HCT116 (cell line): ENCODE data around the gene NOX3.

Source experiments
- CTCF ChIP-seq, 3 experiments: fragments of 200-600 bp in 1 of 3; sonication (generic) in 1 of 3; IDR thresholded peaks in 2 of 3; conservative IDR thresholded peaks in 1 of 3; 2 replicates each; pipeline ENCODE4 v1.5.1; 2012 to 2017; ENCODE audit warnings: low read depth in 2 of 3, low read length in 2 of 3, antibody characterized with exemption in 1 of 3, borderline replicate concordance in 1 of 3, control low read depth in 1 of 3, mild to moderate bottlenecking in 1 of 3, mixed read lengths in 1 of 3, mixed run types in 1 of 3, moderate library complexity in 1 of 3; ENCODE audit not compliant: insufficient read depth in 1 of 3
- EGR1 ChIP-seq: IDR thresholded peaks from 2 replicates; pipeline ENCODE4 v1.6.1; 2012; ENCODE audit warnings: low read depth
- JUND ChIP-seq: IDR thresholded peaks from 2 replicates; pipeline ENCODE4 v1.6.1; 2012
- REST ChIP-seq: IDR thresholded peaks from 2 replicates; pipeline ENCODE4 v1.6.1; 2012; ENCODE audit warnings: low read depth
- SIN3A ChIP-seq: IDR thresholded peaks from 2 replicates; pipeline ENCODE4 v1.6.1; 2012; ENCODE audit warnings: low read depth
- ZBTB33 ChIP-seq: IDR thresholded peaks from 2 replicates; pipeline ENCODE4 v1.6.1; 2011; ENCODE audit warnings: mild to moderate bottlenecking, low read length, moderate library complexity; ENCODE audit not compliant: insufficient replicate concordance; ENCODE audit errors: extremely low read depth

GRCh38 chr6:155398701-155399061, 57.0 kb downstream of the NOX3 start:
- TF ChIP-seq REST = no peak
- no peak for TF ChIP-seq CTCF (IDR thresholded peaks at IDR 0.05 in 2 of 3, conservative IDR thresholded peaks at IDR 0.05 in 1 of 3; ENCODE audit: borderline replicate concordance in 1 of 3, insufficient read depth in 1 of 3, low read depth in 2 of 3, low read length in 2 of 3)
- TF ChIP-seq EGR1 = no peak
- TF ChIP-seq SIN3A = no peak
- TF ChIP-seq JUND = no peak
- no peak for TF ChIP-seq ZBTB33
